GM12878 (cell line): ENCODE measurements around the gene RRAGD. TPM values are rescaled to one million over a fixed set of nuclear protein-coding genes. Genes with fewer than 3 reads are reported as not detected.

Experiments used
- ATAC-seq: fragments of 200-7000 bp; cut with Tn5 transposase; 3 replicates; pipeline ENCODE4 v1.9.1; 2020; ENCODE audit warnings: mild to moderate bottlenecking, moderate library complexity
- BruUV-seq: library from RNA; stranded (reverse); fragments of 400-500 nt; replicated peaks from 2 replicates; lab custom pipeline; 2021; lab: Mats Ljungman, UMichigan
- CTCF ChIA-PET: fragments of 300-600 bp; sonication (Branson Sonifier 250); formaldehyde crosslinking; extraction: SDS; loops from one replicate; lab custom pipeline; 2021; ENCODE audit warnings: inconsistent platforms; lab: Yijun Ruan, JAX
- POLR2A ChIA-PET: fragments of 350-600 bp; formaldehyde crosslinking; extraction: SDS; loops from one replicate; lab custom pipeline; 2021; ENCODE audit warnings: inconsistent platforms; lab: Charles Lee
- RAD21 ChIA-PET: fragments of 300-600 bp; sonication (Branson Sonifier 250); formaldehyde crosslinking; loops from one replicate; lab custom pipeline; 2023; ENCODE audit warnings: antibody characterized with exemption; ENCODE audit not compliant: unreplicated experiment; lab: Charles Lee
- SMC1A ChIA-PET: fragments of 300-600 bp; sonication (Branson Sonifier 250); formaldehyde crosslinking; loops from one replicate; lab custom pipeline; 2023; ENCODE audit not compliant: unreplicated experiment, uncharacterized antibody; lab: Charles Lee
- DNase-seq: peaks from one replicate; pipeline ENCODE4 v3.0.0-alpha.2; 2011; ENCODE audit warnings: low read depth, low spot score
- FAIRE-seq: peaks from 3 replicates; lab custom pipeline; 2011; peaks lifted over from hg19 to GRCh38; lab: Jason Lieb, UNC
- H2AFZ ChIP-seq: 2 replicates; pipeline ENCODE4 v1.6.0; 2011; ENCODE audit warnings: low read depth, low read length, control low read depth; ENCODE audit not compliant: control insufficient read depth
- H3K27ac ChIP-seq: 2 replicates; pipeline ENCODE4 v1.5.1; 2011; ENCODE audit warnings: control low read depth; ENCODE audit not compliant: control insufficient read depth, insufficient read depth
- H3K27me3 ChIP-seq, 2 experiments: replicated peaks in 1 of 2; 2 replicates each; pipeline versions ENCODE4 v1.6.0 to v1.6.1; 2011; ENCODE audit warnings: low read length in 1 of 2; ENCODE audit not compliant: control insufficient read depth in 2 of 2, insufficient read depth in 2 of 2
- H3K36me3 ChIP-seq, 2 experiments: 2 replicates each; pipeline ENCODE4 v1.5.1; 2011; ENCODE audit warnings: low read length in 1 of 2; ENCODE audit not compliant: control insufficient read depth in 2 of 2, insufficient read depth in 2 of 2
- H3K4me1 ChIP-seq: 2 replicates; pipeline ENCODE4 v1.6.1; 2011; ENCODE audit warnings: mild to moderate bottlenecking, low read length, moderate library complexity, mixed read lengths; ENCODE audit not compliant: control insufficient read depth, insufficient read depth
- H3K4me2 ChIP-seq: 2 replicates; pipeline ENCODE4 v1.6.0; 2011; ENCODE audit warnings: control low read depth; ENCODE audit not compliant: control insufficient read depth, insufficient read depth
- H3K4me3 ChIP-seq: fragments of 200-600 bp; sonication (generic); 2 replicates; pipeline ENCODE4 v1.5.1; 2016
- H3K79me2 ChIP-seq: 2 replicates; pipeline ENCODE4 v1.6.0; 2011; ENCODE audit warnings: low read length; ENCODE audit not compliant: control insufficient read depth, insufficient read depth
- H3K9ac ChIP-seq: 2 replicates; pipeline ENCODE4 v1.8.0; 2011; ENCODE audit warnings: low read length, control low read depth, mixed read lengths; ENCODE audit not compliant: control insufficient read depth, insufficient read depth
- H3K9me3 ChIP-seq: replicated peaks from 3 replicates; pipeline ENCODE4 v1.5.1; 2011; ENCODE audit warnings: mild to moderate bottlenecking, low read length; ENCODE audit not compliant: control insufficient read depth, insufficient read depth
- H4K20me1 ChIP-seq: 2 replicates; pipeline ENCODE4 v1.6.0; 2011; ENCODE audit not compliant: control insufficient read depth, insufficient read depth
- GABPA ChIP-seq: IDR thresholded peaks from 2 replicates; pipeline ENCODE4 v1.6.1; 2014; ENCODE audit warnings: antibody characterized with exemption, low read depth, mild to moderate bottlenecking, inconsistent platforms
- RAD51 ChIP-seq: fragments of 450-650 bp; IDR thresholded peaks from 2 replicates; pipeline ENCODE4 v1.6.1; 2016; ENCODE audit warnings: moderate library complexity, mild to moderate bottlenecking, inconsistent platforms
- RUNX3 ChIP-seq: IDR thresholded peaks from 2 replicates; pipeline ENCODE4 v1.6.1; 2012; ENCODE audit warnings: low read length, inconsistent platforms
- SPI1 ChIP-seq: IDR thresholded peaks from 2 replicates; pipeline ENCODE4 v1.6.1; 2011; ENCODE audit warnings: low read depth, mild to moderate bottlenecking, low read length, moderate library complexity, borderline replicate concordance; ENCODE audit not compliant: insufficient read depth
- ZNF217 ChIP-seq: fragments of 450-650 bp; IDR thresholded peaks from 2 replicates; pipeline ENCODE4 v1.6.1; 2017; ENCODE audit warnings: antibody characterized with exemption, mild to moderate bottlenecking
- WGBS: methylation state at CpG from one replicate; pipeline ENCODE4 v1.1.6; 2016; ENCODE audit warnings: low lambda C conversion rate; ENCODE audit not compliant: insufficient replicate concordance, insufficient coverage; ENCODE audit errors: missing lambda C conversion rate; 5-methylcytosine and 5-hydroxymethylcytosine counted together
- in situ Hi-C: fragments of 300-500 bp; cut with MboI; formaldehyde crosslinking; loops from 9 replicates; pipeline ENCODE4 v1.14.3; 2018; ENCODE audit warnings: mixed read lengths
- intact Hi-C: fragments of 100-400 bp; cut with micrococcal nuclease; formaldehyde crosslinking; loops from one replicate; pipeline ENCODE4 v1.14.2; 2022; ENCODE audit not compliant: unreplicated experiment
- polyA plus RNA-seq, 11 experiments: library from polyadenylated mRNA; depleted of rRNA in 4 of 11; unstranded in 6 of 11; stranded (reverse) in 5 of 11; fragments of >200 nt; fragmentation: Nextera tagmentation in 4 of 11; fragmentation: Illumina TruSeq in 1 of 11; extraction: Ambion mirVana in 4 of 11; extraction: Trizol in 1 of 11; gene quantifications; 1 replicate in 1 of 11; 2 replicates in 10 of 11; pipeline versions ENCODE4 v1.2.1 to v1.2.3, GENCODE V29; 2011 to 2016; ENCODE audit warnings: inconsistent platforms in 2 of 11, missing spikeins in 2 of 11, low read depth in 1 of 11
- total RNA-seq, 4 experiments: library from RNA; depleted of rRNA in 3 of 4; stranded (reverse); fragments of >200 nt in 3 of 4; fragmentation: Illumina TruSeq in 1 of 4; extraction: Trizol in 1 of 4; gene quantifications; 2 replicates each; pipeline versions ENCODE4 v1.2.1 to v1.2.3, GENCODE V29; 2013 to 2021
- TF ChIP-seq, protein P1 (sequence below), 3 experiments: IDR thresholded peaks in 2 of 3; conservative IDR thresholded peaks in 1 of 3; 2 replicates each; pipeline ENCODE4 v1.5.1; 2011; ENCODE audit warnings: low read depth in 3 of 3, low read length in 3 of 3, mild to moderate bottlenecking in 3 of 3, control low read depth in 2 of 3, moderate library complexity in 2 of 3, inconsistent platforms in 1 of 3, mixed read lengths in 1 of 3; ENCODE audit not compliant: control insufficient read depth in 2 of 3, insufficient read depth in 1 of 3; ENCODE audit errors: extremely low read depth in 1 of 3
- TF ChIP-seq, protein P2 (sequence below): fragments of 450-650 bp; IDR thresholded peaks from 2 replicates; pipeline ENCODE4 v1.6.1; 2016; ENCODE audit warnings: mild to moderate bottlenecking, moderate library complexity, borderline replicate concordance
- TF ChIP-seq, protein P3 (sequence below): IDR thresholded peaks from 2 replicates; pipeline ENCODE4 v1.6.1; 2012; ENCODE audit warnings: low read depth, low read length, improper control_type of control experiment
- TF ChIP-seq, protein P4 (sequence below): IDR thresholded peaks from 2 replicates; pipeline ENCODE4 v1.6.1; 2011; ENCODE audit warnings: low read depth, low read length, improper control_type of control experiment, borderline replicate concordance

Gene RRAGD
- total and polyA plus RNA-seq, 10 of the 15 experiments (the other 5 are each of a cell fraction or from before 2014, with no cell fraction given) = 4.6 to 17.4 (median 8.5) TPM

DNA sequence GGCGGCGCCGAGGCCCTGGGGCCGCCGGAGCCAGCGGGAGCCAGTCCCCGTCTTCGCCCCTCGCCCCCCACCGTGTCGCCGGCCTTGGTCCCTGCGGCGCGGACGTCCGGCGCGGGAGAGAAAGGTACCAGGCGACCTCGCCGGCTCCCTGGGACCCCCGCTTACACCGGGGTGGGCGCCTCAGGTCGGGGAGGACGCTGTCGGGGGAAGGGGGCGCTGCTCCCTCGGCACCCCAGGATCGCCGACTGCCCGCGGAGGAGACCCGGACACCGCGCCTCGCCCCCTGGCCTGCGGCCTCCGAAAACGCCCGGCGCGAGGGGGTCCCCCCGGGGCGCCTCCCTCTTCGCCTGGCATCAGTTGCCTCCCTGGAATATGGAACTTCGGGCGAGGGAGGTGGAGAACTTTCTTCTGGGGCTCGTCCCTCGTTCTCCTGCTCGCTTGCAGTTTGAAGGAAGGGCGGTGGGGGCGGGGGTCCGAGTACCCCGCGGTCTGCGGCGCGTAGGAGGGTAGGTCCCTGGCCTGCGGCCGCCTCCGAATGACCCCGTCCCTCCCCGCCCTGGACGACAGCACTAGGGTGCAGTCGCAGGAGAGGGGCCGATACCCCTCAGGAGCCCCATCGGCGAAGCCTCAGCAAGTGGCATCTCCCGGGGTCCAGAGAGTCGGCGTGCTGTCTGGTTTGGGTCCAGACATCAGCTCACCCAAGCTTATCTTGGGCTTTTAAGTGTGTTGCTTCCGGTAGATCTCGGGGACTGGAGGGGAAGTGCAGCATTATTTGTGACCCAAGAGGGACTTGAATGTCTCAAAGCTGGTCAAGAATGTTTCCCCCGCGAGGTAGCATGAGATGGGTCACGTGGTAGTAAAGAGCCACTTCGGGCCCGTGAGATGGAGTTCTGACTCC lies 21.4 kb upstream of the RRAGD start:
- H3K4me2 ChIP-seq = peak overlapping the region; percentile 93
- no peaks in the 10 kb centered on the region for H3K36me3 ChIP-seq
- H3K9ac ChIP-seq = peak overlapping the region; percentile 41; the same call in 1 of the 2 replicates
- ChIA-PET CTCF (interaction anchor here (0.7 to 4.4 kb wide), 17 partner anchors 11 to 507 kb away, joined by 3 to 64 read pairs (median 4); no protein-coding TSS in a partner anchor), RAD21 (interaction anchor here (1.5 to 2.4 kb wide), 2 partner anchors 61 to 451 kb away, joined by 4 to 18 read pairs; no protein-coding TSS in a partner anchor), POLR2A (interaction anchor here (1.4 kb wide), 1 partner anchor 179 kb away, joined by 4 read pairs; no protein-coding TSS in a partner anchor), SMC1A (interaction anchor here (0.8 to 1.6 kb wide), 7 partner anchors 26 to 274 kb away, joined by 3 to 14 read pairs (median 4); partner anchors contain the start of gene LYRM2)
- BruUV-seq = no TSS peak
- intact Hi-C loops (loop anchor here (1.0 to 5.0 kb wide), 3 partner anchors 65 to 177 kb away; no protein-coding TSS in a partner anchor), in situ Hi-C loops (loop anchor here (5.0 kb wide), 1 partner anchor 179 kb away; no protein-coding TSS in a partner anchor)
- WGBS = 3% methylated on average over 76 of the region's 80 CpGs
- H4K20me1 ChIP-seq = no peaks in the 10 kb centered on the region
- peak overlapping the region; percentile 77 for H2AFZ ChIP-seq
- peaks cover 8% of the 10 kb centered on the region for H3K4me1 ChIP-seq
- no peaks in the 10 kb centered on the region for H3K9me3 ChIP-seq
- peak overlapping the region; percentile 79 for H3K4me3 ChIP-seq
- no peaks in the 10 kb centered on the region for H3K79me2 ChIP-seq
- FAIRE-seq = no peak
- no peak overlapping the region for H3K27ac ChIP-seq
- H3K27me3 ChIP-seq = peaks cover 0 to 4% of the 10 kb centered on the region in 2 experiments; a peak in 3 of 4 replicates
- peak; percentile 68 for ATAC-seq
- peak; percentile 24 for DNase-seq
- 0 out of 2 replicates have a peak, but pooled peaks have one; percentile 4 for TF ChIP-seq RUNX3
- TF ChIP-seq SPI1 = peak; percentile 54; the same call in 1 of the 2 replicates
- TF ChIP-seq, protein P1, sequence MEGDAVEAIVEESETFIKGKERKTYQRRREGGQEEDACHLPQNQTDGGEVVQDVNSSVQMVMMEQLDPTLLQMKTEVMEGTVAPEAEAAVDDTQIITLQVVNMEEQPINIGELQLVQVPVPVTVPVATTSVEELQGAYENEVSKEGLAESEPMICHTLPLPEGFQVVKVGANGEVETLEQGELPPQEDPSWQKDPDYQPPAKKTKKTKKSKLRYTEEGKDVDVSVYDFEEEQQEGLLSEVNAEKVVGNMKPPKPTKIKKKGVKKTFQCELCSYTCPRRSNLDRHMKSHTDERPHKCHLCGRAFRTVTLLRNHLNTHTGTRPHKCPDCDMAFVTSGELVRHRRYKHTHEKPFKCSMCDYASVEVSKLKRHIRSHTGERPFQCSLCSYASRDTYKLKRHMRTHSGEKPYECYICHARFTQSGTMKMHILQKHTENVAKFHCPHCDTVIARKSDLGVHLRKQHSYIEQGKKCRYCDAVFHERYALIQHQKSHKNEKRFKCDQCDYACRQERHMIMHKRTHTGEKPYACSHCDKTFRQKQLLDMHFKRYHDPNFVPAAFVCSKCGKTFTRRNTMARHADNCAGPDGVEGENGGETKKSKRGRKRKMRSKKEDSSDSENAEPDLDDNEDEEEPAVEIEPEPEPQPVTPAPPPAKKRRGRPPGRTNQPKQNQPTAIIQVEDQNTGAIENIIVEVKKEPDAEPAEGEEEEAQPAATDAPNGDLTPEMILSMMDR (IDR thresholded peaks at IDR 0.05 in 2 of 3, conservative IDR thresholded peaks at IDR 0.05 in 1 of 3; ENCODE audit: control insufficient read depth in 2 of 3, extremely low read depth in 1 of 3, insufficient read depth in 1 of 3, low read depth in 3 of 3, low read length in 3 of 3) = 0 out of 6 replicates have a peak, but pooled peaks of 1 of the 3 experiments have one; percentile 7
- TF ChIP-seq, protein P2, sequence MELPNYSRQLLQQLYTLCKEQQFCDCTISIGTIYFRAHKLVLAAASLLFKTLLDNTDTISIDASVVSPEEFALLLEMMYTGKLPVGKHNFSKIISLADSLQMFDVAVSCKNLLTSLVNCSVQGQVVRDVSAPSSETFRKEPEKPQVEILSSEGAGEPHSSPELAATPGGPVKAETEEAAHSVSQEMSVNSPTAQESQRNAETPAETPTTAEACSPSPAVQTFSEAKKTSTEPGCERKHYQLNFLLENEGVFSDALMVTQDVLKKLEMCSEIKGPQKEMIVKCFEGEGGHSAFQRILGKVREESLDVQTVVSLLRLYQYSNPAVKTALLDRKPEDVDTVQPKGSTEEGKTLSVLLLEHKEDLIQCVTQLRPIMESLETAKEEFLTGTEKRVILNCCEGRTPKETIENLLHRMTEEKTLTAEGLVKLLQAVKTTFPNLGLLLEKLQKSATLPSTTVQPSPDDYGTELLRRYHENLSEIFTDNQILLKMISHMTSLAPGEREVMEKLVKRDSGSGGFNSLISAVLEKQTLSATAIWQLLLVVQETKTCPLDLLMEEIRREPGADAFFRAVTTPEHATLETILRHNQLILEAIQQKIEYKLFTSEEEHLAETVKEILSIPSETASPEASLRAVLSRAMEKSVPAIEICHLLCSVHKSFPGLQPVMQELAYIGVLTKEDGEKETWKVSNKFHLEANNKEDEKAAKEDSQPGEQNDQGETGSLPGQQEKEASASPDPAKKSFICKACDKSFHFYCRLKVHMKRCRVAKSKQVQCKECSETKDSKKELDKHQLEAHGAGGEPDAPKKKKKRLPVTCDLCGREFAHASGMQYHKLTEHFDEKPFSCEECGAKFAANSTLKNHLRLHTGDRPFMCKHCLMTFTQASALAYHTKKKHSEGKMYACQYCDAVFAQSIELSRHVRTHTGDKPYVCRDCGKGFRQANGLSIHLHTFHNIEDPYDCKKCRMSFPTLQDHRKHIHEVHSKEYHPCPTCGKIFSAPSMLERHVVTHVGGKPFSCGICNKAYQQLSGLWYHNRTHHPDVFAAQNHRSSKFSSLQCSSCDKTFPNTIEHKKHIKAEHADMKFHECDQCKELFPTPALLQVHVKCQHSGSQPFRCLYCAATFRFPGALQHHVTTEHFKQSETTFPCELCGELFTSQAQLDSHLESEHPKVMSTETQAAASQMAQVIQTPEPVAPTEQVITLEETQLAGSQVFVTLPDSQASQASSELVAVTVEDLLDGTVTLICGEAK = peak; percentile 79
- TF ChIP-seq ZNF217 = 0 out of 2 replicates have a peak, but pooled peaks have one; percentile 2
- peak; percentile 87 for TF ChIP-seq RAD51
- TF ChIP-seq, protein P3, sequence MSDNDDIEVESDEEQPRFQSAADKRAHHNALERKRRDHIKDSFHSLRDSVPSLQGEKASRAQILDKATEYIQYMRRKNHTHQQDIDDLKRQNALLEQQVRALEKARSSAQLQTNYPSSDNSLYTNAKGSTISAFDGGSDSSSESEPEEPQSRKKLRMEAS = peak; percentile 64
- TF ChIP-seq, protein P4, sequence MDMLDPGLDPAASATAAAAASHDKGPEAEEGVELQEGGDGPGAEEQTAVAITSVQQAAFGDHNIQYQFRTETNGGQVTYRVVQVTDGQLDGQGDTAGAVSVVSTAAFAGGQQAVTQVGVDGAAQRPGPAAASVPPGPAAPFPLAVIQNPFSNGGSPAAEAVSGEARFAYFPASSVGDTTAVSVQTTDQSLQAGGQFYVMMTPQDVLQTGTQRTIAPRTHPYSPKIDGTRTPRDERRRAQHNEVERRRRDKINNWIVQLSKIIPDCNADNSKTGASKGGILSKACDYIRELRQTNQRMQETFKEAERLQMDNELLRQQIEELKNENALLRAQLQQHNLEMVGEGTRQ = peak; percentile 50; the same call in 1 of the 2 replicates
- peak; percentile 81 for TF ChIP-seq GABPA
